CD4-positive, alpha-beta T cell treated with Interleukin-10 for 1 hour (primary cell): ENCODE measurements around the gene PLPPR5.
A peak's percentile ranks its signal among the peaks of the same experiment; 100 is the strongest.

ENCODE experiments used
- DNase-seq: peaks from one replicate; pipeline ENCODE4 v3.0.0-alpha.2; 2020

Gene PLPPR5

DNA sequence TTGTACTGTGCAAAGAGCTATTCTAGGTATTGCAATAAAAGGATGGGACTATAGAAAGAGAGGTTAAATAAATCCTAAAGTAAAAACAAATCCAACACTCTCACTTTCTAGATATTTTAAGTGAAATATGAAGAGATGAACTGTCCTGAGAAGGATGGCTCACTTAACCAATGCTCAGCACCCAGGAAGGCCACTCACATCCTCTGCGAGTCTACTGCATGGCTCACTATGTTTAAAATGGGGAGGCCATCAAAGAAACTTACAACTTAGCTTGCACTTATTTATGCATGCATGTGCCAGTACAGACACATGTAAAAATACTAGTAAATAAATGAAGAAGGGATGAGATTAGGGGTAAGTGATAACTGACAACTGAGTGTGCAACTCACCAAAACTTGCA, 37.5 kb downstream of the PLPPR5 start:
- DNase-seq = no peak

DNA sequence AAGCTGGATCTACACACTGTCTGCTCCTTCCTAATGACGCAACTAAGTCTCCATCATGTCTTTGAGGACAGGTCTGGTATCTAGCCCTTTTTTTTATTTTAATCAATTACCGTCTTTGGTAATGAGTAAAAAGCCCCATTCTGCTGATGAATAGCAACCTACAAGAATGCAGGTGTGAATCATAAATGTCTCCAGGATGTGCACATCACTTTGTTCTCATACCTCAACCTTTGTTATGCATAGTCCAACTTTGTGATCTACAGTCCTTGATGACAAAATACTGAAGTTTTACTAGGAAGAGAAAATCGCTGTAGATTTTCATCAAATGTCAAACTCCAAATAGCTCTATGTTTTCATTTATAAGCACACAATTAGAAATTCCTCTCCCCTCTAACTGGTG, 39.3 kb downstream of the PLPPR5 start:
- DNase-seq = no peak

DNA sequence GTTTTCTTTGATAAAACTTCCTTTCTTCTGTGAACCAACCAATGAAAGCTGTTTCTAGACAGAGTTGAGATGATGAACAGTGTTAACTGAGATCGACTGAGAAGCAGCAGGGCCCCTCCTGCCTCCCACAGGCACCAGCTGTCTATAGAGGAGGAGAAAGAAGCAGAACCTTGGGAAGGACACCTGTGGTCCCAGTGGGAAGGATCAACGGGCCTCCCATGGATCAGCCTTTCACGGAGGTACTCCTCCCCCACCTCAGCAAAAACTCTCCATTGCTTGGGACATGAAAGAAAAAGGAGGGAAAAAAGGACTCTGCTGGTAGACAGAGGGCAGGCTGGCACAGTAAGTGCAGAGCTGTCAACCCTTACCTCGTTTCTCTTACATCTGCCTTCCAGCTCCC, 40.5 kb downstream of the PLPPR5 start:
- DNase-seq = no peak

DNA sequence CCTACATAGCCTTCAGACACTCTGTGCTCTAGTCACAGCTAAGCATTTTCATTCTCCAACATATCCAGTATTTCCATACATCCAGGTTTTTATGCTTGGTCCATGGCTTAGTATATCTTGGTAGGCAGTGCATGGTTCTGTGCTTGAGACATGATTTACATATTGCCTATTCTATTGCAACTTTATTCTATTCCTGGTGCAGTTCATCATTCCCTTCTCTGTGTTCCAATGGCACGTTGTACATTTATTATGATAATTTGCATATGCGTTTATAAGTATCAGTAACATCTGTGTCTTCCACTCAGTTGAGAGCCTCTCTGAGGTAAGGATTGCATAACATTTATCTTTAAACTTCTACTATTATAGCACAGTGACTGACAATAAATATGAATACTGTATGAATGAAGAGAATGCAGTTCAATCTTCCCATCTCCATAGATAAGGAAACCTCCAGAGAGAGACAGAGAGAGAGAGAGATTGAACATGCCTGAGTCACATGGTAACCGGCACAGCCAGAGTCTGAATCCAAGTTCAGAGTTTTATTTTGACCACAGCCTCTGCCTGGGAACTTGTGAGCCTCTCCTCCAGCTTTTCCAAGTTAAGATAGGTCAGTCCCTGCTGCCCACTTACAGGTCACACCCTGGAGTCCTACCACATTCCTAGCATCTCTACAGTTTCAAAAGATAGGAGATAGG, 41.5 kb downstream of the PLPPR5 start:
- DNase-seq = no peak

DNA sequence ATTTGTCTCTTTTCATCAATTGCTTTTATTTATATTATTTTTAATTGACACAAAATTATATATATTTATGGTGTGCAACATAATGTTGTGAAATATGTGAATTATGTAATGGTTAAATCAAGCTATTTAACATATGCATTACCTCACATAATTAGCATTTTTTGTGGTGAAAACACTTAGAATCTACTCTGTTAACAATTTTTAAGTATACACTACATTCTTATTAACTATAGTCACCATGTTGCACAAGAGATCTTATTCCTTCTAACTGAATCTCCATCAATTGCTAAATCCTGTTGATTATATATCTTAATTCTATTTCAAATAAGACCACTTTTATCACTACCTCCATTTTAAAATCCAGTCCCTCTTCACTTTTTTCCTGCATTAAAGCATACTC, 42.5 kb downstream of the PLPPR5 start:
- DNase-seq = no peak

DNA sequence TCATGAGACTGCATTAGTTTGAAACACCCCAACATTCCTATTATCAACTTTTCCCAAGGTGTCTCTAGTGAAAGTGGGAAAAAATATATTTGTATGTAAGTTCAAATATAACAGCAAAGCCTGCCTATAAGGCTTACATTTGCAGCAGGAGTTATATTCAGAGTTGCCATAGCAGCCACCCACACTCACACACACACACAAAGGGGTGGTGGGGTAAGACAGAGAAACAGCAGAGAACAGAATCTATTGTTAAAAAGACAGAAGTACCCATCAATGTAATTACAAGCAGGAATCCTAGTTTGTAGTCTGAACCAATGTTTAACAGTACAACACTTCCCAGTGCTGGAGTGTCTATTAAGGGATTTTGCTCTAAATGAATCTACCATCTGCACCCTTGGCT, 55.0 kb downstream of the PLPPR5 start:
- no peak for DNase-seq

DNA sequence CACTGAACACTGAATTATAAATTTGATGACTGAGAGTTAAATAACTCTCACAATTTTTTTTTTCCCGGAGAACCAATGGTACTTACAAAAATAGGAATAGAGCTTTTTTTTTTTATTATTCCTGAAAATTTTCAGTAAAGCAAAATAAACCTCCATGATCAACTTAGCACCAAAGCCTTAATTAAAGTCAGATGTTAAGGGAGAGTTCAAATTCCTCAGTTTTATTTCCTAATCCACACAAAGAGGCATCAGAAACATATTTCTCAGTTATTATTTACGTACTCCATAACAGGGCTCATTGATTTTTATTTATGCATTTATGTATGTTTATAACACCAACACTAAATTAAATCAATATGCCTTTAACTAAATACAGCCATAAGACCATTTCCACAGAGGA, 55.5 kb downstream of the PLPPR5 start:
- DNase-seq = no peak

DNA sequence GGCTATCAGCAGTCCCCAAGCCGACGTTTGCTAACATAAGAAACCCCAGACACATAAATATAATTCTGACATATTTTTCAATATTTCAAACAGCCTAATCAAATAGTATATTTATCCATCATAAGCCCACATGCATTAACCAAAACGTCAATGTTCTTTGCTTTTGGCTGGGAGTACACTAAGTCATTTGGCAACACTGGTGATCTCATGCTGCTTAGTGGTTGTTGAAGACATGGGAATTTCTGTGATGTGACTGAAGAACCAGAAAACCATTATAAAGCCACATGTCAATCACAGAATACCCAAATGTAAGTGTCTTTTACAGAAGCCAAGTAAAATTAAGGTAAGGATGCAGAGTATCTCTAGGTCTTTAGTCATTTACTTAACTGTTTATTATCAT, 57.6 kb downstream of the PLPPR5 start:
- no peak for DNase-seq

DNA sequence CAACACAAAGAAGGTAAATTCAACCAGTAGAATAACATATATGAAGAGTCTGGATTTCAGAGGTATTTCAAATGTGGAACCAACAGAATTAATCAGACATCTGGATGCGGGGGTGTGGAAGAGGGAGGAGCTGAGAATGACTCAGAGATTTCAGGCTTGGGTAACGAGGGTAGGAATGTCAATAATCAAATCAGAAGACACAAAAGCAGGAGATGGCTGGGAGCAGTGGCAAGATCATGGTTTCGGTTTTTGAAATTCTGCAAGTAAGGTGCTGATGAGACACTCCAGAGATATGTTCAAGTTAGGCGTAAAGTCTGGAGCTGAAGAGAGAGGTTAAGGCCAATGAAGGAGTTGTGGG, 64.0 kb downstream of the PLPPR5 start:
- DNase-seq = no peak

DNA sequence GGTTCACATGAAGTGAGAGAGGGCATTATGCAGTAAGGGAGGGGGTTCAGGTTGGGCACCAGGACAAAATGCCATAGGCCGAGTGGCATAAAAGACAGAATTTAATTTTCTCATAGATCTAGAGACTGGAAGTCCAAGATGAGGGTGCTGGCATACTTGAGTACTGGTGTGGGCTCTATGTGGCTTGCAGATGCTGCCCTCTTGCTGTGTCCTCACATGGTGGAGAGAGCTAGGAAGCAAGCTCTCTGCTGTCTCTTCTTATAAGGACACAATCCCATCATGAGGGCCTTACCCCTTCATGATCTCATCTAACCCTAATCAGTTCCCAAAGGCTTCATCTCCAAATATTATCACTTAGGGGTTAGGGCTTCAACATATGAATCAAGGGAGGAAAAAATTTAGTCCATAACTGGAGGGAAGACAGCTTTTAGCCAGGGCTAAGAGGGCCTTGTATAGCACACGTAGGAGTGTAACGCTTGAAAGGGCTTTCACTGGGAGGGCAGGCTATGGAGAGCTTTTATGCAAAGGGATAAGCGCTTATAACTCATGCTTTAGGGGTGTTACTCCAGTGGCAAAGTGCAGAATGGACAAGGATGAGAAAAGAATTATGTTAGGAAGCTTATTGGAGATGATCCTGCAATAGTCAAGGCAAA, 64.5 kb downstream of the PLPPR5 start:
- peak; percentile 6 for DNase-seq

DNA sequence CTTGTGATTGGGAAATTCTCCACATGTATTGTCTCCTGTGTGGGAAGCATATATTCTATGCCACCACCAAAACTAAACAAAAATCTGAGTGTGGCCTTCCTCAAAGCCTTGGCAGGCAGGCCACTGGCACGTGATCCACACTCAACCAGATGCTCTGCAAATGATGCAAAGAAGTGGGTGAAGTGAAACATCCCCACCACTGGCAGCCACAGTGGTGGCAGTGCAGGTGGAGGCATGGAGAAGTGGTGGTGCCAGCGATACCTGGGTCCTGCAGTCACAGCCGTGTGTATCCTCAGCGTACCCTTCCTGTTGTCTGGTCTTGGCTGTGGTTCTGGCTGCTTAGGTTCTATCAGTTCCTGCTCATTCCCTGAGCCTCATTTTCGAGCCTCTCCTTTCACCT, 65.2 kb downstream of the PLPPR5 start:
- DNase-seq = no peak

DNA sequence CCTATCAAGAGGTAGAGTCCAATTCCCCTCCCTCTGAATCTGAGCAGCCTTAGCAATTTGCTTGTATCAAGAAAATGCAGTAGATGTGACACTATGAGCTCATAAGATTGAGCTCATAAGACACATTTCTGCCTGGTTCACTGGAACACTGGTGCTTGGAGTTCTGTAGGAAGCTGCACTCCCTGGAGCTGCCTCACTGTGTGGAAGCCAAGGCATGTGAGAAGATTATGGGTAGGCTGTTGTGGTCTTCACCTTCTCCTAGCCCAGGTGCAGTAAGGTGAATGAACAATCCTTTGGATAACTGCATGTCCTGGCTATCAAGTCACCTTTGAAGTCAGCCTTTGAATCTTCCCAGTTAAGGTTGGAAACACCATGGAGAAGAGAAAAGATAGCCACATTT, 67.3 kb downstream of the PLPPR5 start:
- DNase-seq = no peak

DNA sequence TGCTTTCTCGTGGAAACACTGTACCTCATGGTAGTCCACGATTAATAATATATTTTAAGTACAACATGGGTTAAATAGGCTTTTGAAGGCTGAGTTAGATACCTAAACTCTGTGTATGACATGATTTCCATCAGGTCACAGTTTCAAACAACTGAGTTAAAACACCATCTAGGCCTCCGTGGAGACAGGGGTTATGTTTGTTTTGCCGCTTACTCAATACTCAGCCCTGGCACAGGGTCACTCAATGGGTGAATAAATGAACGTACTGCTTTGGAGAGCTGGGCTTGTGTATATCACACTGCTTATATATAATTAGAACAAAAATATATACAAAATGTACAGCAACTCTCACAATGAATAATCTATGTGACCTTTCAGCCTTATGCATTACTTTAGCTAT, 72.5 kb downstream of the PLPPR5 start:
- no peak for DNase-seq

DNA sequence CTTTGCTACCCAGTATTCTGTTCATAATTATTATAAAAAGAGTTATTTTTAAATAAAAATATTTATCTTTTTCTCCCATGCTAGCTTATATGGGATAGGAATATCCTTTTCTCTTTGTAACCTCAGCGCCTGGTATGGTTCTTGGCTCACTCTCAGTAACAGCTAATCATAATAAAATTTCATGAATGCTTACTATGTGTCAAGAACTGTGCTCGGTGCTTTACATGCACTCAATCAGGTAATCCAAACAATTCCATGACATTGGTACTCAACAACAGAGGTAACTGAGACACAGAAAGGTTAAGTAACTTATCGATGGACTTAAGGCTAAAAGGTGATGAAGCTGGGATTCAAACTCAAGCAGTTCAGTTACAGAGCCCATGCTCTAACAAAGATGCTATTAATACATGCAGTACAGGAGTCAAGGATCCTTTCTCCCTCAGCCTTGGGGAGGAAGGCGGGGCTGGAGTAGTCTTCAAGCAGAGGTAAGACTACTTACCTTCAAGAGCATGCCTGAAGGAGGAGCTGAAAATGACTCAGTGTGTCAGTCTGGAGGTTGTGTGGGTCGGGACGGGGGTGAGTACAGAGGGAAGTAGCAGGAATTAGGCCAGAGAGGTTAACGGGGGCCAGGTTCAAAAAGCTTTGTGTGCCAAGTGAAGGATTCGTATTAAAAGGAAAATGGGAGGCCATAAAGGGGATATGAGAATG, 73.4 kb downstream of the PLPPR5 start:
- DNase-seq = no peak

DNA sequence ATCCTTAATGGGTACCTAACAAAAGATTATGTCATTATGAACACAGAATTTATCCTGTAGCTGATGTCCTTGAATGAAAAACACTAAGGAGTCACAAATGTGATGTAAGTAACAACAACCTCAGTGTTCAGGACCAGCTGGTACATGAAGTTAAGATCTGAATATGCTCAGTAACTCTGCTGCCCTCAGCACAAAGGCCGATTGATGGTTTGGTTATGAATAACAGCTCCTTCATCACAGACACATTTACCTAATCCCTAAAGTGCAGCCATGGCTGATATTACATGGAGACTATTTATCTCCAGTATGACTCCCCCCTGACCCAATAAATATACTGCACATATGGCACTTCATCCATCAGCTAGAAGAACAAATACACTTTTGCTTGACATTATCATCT, 75.2 kb downstream of the PLPPR5 start:
- no peak for DNase-seq

DNA sequence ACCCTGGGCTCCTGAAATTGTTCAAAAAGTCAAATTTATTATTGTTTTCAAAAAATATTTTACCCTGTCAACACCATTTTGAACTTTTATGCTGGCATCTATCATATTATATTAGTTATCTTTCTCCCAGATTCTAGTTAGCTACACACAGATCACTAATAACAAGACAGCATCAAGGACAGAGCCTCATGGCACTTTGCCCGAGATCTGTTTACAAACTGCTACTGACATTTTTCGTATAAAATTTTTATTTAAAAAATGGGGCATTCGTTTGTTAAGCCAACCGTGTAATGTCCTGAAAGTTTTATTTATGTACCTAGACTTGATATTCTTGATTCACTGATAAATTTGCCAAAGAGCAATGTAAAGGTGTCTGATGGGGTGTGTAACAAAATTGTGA, 78.1 kb downstream of the PLPPR5 start:
- no peak for DNase-seq

DNA sequence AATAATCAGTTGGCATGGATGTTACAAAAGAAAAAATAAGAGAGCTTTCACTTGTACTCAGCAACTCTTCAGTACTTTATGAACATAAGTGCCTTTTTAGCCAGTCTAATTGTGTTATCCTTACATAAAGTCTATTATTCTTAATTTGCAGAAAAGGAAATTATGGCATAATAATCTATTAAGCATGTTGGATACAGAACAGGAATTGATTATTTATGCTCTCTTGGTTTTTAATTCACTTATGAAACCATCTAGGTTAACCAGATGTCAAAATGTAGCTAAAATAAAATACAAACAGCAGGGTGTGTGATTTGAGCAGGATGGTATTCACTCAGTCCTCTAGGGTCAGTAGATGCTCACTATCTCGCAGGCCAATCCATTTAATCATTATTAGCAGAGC, 79.7 kb downstream of the PLPPR5 start:
- DNase-seq = no peak

DNA sequence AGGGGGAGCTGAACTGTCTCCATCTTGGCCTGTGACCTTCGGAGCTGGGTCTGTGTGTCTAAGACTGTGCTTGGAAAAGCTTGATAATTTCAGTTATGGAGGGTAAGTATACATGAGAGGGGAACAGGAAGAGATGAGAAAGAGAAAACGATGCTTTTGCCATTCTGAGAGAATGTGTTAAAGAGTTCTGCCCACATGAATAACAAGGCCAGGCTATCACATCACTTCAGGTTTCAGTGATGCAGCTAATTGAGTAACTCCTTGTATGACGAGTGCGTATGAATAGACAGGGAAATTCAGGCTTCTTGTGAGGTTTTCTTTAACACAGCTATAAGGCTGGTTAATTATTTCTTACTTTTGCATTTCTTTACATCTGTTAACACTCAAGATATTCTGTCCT, 81.0 kb downstream of the PLPPR5 start:
- no peak for DNase-seq

DNA sequence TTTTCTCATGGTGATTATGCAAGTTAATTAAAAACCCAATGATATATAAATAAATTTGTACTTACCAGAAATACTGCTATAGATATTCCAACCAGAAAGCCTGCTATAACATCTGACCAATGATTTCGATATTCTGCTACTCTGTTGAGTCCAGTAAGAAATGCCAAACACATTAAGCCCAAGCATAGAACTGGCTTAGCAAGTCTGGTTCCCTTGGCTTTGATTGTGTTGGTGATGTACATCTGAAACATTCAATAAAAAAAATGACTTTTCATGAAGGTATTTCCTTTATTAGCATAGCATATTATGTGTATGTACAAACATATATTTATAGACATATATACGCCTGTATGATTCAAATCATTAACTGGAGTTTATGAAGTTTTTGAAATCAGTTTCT, 82.8 kb downstream of the PLPPR5 start:
- no peak for DNase-seq

DNA sequence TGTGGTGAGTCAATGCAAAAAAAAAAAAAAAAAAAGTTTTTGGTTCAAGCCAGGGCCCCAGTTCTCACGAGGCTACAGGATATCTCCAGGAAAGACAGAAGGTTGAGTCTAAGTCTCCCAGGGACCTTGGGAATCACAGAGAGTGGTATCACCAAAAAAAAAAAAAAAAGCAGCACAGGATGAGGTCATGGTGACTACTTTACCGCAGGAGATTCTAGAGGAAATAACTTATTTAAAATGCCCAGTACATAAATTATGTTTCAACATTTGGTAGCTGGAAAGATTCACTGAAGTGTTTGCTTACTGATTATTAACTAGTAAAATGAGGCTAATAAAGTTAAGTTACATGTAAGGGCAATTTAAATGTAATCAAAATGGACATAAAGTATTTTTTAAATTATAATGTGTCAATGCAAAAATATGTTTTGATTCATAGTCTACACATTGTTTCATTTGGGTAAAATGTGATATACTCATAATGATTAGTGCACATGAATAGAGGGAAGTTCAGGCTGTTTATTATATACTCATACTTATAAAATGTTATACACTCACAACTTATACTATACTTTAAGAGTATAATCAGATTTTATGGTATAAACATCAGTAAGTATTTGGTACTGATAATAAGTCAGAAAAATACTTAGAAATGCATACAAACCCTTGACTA, 84.1 kb downstream of the PLPPR5 start:
- DNase-seq = no peak

DNA sequence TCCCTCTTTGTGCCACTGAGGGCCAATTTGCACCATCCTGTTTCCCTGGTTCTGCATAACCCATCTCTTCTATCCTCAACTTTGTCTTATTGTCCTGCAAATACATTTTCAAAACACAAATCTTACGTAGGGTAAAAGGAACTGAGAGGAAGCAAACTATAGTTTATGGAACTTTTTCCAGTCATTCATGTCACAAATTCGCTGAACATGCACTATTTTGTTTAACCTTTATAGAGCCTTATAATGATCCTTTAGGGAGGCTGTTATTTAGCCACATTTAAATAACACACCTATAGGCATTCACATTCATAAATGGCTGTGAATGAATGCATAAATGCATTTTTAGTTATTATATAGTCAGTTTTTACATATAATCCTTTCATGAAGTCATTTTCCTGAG, 85.0 kb downstream of the PLPPR5 start:
- no peak for DNase-seq

DNA sequence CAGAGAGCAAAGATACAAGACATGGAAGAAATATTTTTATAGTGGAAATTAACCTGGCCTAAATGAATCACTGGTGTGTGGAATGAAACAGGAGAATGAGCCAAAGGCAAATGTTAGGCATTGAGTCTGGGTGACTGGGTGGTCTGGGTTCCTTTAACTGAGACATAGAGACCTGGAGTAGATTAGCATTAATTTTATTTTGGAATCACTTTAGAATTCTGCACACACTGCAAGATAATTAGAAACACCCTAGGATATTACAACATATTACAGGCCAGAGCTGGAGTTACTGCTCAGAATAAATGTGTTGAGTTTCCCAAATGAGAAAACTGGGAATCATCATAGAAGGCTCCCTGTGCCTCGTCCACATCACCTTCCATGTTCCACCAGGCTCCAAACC, 85.5 kb downstream of the PLPPR5 start:
- DNase-seq = no peak

DNA sequence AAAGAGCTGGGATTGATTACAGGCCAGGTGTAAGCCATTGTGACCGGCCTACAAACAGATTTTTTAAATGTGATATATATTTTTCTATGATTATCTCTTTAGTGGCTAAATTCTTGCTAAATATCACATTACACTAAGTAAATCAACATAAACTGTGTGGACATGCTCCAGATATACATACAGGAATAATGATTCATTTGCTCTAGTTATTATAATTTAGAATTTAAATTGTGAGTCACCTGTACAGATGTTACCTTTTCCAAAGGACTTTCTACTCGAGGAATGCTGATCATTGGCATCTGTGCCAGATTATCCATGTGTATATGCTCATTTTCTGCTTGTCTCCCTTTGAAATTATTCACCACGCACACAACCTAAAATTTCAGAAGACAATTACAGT, 90.1 kb downstream of the PLPPR5 start:
- DNase-seq = no peak

DNA sequence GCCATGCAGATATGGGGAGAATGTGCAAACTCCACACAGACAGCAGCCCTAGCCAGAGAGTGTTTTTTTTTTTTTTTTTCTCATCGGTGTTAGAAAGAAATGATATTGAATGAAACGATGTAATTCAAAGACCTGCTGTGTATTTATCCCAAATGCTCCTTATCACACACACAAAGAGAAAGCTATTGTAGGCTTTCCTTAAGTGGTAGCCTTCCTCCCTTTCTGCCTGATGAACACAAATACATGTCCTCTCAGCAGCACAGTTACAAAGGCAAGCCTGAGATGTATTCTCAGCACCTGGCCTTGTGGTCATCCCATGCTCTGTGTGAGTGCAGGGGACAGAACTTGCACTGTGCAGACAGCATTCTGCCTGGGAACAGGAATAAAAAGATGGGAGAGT, 93.8 kb downstream of the PLPPR5 start:
- DNase-seq = no peak
